ENCODE data around the gene S100A7A. TPM values are rescaled to one million over a fixed set of nuclear protein-coding genes. Genes with fewer than 3 reads are reported as not detected.
A peak's percentile ranks its signal among the peaks of the same experiment; 100 is the strongest.
"Not testable (repeated sequence)": the region's sequence is repeated elsewhere in the genome, so short reads cannot be mapped to it uniquely, and the experiment has no call there.

The S100A7A gene
- total RNA-seq, 2 donors from 2014 or later, result not detected

DNA sequence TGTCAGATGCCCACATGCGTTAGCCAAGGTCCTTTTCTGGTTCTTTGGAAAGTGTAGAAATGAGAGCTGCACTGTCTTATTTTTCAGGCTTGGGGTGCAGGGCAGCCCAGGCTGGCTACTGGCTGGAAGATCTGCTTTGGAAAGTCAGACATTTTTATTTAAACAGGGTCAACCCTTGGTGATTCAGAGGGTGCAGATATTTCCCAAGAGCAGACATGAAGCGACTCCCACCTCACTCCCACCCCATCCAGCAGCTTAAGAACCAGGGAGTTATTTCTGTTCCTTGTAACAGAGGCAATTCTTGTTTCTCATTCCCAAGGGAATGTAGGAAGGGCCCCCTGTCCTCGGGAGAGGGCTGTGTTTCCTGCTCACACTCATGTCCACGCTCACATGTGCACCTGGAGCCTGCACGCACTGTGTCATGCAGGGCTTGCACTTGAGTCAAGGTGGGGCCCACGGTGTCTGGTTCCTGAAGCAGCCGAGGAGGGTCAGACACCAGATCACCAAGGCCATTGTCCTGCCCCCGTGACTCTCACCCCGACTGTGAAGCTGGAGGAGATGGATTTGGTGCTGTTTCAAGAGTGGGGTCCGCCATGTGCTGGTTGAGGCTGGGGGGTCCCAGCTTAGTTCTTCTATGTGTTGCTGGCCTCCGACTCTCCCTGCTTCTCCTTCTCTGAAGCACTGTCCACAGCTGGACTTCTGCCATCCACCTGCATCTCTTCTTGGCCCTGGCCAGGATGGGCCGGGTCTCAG lies 992 bp downstream of the S100A7A start:
- intact Hi-C loops (cut with DNase I, micrococcal nuclease), result no loop called here
- DNase-seq (no peak), ATAC-seq (no peak)

GRCh38 chr1:153418758-153419435 lies 2.6 kb downstream of the S100A7A start:
- ATAC-seq; DNase-seq; intact Hi-C loops (cut with DNase I, micrococcal nuclease): not testable (repeated sequence)

GRCh38 chr1:153419436-153419793 lies 3.1 kb downstream of the S100A7A start:
- intact Hi-C loops (cut with DNase I, micrococcal nuclease); ATAC-seq; DNase-seq: not testable (repeated sequence)

- DNase-seq (no peak), ATAC-seq (no peak)
- intact Hi-C loops (cut with DNase I, micrococcal nuclease), result no loop called here
Observed at GRCh38 chr1:153420306-153420705, 4.0 kb downstream of the S100A7A start.

- peak; percentile 66 for ATAC-seq
- DNase-seq, result peak; percentile 33 to 81
- intact Hi-C loops (cut with DNase I, micrococcal nuclease), result no loop called here
Observed at GRCh38 chr1:153422450-153423068, 6.2 kb downstream of the S100A7A start.

- intact Hi-C loops (cut with DNase I, micrococcal nuclease), result no loop called here
- no peak for DNase-seq
- no peak for ATAC-seq
Observed at GRCh38 chr1:153426809-153427208, 10.5 kb downstream of the S100A7A start.

GRCh38 chr1:153428073-153428638 lies 11.8 kb downstream of the S100A7A start:
- DNase-seq, result no peak
- intact Hi-C loops (cut with DNase I, micrococcal nuclease), result no loop called here
- no peak for ATAC-seq

- intact Hi-C loops (cut with DNase I, micrococcal nuclease), result no loop called here
- ATAC-seq, result no peak
- no peak for DNase-seq
Observed at GRCh38 chr1:153428791-153429190, 12.5 kb downstream of the S100A7A start.

DNA sequence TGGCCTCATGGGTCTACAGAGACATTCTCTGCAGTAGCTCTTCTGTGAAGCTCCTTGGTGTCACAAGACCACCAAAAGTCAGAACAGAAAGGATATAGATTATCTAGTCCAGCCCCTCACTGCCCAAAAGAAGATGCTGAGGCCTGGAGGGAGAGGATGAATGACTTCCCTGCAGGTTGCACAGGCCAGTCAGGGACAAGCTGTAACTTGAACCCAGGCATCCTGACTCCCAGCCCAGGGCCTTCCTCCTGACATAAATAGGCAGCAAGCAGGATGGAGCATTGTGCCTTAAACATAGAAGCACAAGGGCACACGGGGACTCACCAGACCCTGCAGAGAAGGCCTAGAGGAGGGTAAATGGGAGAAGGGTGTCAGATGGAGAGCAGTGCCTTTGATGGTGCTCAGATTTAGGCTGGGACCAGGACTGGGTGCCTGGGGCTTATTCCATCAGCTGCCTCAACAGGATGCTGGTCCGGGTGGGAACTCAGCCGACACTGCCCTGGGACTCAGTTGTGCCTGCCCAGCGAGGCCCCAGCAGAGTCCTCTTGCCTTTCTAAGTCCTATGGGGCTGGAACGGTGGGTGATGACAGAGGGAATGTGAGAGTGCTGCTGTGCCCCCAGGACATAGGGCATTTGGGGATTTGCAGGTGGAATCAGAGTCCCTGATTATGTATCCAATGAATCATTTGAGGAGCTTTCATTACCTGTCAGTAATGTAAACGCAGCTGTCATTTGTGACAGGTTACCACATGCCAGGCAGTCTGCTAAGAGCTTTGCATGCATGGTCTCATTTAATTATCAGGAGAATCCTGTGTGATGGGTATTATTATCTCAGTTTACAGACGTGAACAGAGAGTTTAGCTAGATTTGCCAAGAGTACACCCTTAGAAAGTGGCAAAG lies 13.2 kb downstream of the S100A7A start:
- intact Hi-C loops (cut with DNase I, micrococcal nuclease), result no loop called here
- ATAC-seq, result no peak
- DNase-seq, result no peak

GRCh38 chr1:153430166-153430553 lies 13.8 kb downstream of the S100A7A start:
- DNase-seq (no peak), ATAC-seq (no peak)
- intact Hi-C loops (cut with DNase I, micrococcal nuclease), result no loop called here

- no peak for ATAC-seq
- intact Hi-C loops (cut with DNase I, micrococcal nuclease), result no loop called here
Observed at GRCh38 chr1:153430561-153430960, 14.2 kb downstream of the S100A7A start.

DNA sequence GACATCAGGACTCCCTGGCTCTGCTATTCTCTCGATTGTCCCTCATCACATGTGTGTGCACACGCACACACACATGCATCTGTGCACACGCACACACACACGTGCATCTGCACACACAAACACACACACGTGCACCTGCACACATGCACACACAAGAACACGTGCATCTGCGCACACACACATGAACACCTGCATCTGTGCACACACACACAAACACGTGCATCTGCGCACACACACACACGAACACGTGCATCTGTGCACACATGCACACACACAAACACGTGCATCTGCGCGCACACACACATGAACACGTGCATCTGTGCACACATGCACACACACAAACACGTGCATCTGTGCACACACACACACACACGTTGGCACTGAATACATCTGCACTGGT lies 14.7 kb downstream of the S100A7A start:
- intact Hi-C loops (cut with DNase I, micrococcal nuclease), result no loop called here
- no peak for DNase-seq
- ATAC-seq, result no peak

More at GRCh38 chr1:153430561-153430960, 14.2 kb downstream of the S100A7A start:
- no peak for DNase-seq

- intact Hi-C loops (cut with DNase I, micrococcal nuclease), result no loop called here
- ATAC-seq (no peak), DNase-seq (no peak)
Observed at GRCh38 chr1:153431427-153431826, 15.1 kb downstream of the S100A7A start.

- ATAC-seq (no peak), DNase-seq (no peak)
- intact Hi-C loops (cut with DNase I, micrococcal nuclease), result no loop called here
Observed at GRCh38 chr1:153431928-153432327, 15.6 kb downstream of the S100A7A start.

- ATAC-seq, result no peak
- intact Hi-C loops (cut with DNase I, micrococcal nuclease), result no loop called here
Observed at GRCh38 chr1:153432874-153433681, 16.8 kb downstream of the S100A7A start.

DNA sequence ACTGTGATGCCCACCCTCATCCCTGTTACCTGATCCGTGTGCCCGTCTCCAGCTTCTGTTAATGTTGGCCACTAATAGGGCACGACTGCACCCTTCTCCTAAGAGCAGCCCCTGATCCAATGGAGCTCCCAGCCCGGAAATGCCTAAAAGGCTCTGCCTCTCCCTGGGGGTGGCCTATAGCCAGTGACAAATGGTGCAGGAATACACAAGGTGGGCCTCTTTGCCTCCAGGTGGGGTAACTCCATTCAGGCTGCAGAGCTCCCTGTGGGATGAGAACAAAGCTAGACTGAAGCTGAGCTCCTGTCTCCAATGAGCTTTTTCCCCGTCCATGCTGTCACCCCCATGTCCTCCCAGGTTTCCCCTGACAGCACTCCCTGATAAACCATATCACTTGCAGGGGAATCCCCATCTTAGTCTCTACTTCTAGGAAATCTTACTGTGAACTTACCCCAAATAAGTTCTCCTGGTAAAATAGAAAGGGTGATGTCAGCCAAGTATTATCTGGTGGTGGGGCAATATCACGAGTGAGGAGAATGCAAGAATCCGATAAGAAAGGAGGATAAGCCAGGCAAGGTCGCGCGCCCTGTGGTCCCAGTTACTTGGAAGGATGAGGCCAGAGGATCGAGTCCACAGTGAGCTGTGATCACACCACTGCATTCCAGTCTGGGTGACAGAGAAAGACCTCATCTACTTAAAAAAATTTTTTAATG lies 18.6 kb downstream of the S100A7A start:
- ATAC-seq (no peak), DNase-seq (no peak)
- intact Hi-C loops (cut with DNase I, micrococcal nuclease), result no loop called here

More at GRCh38 chr1:153432874-153433681, 16.8 kb downstream of the S100A7A start:
- no peak for DNase-seq

DNA sequence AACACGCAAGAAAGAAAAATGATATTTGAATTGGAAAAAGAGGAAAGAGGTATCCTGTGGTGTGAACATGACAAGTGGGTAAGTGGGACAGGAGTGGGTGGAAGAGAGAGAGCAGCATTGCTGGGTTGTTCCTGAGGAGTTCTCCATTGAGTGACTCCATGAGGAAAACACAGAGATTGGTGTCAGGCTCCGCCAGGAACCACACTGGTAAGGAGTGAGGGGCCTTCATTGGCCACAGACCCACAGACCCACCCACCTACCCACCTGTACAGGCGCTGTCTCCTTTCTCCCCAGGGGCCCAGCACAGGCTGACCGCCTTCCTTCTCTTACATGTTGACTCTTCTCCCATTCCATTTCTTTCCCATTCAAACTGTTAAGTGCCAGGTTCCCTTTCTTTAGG lies 20.9 kb downstream of the S100A7A start:
- ATAC-seq, result no peak
- DNase-seq, result no peak
- intact Hi-C loops (cut with DNase I, micrococcal nuclease), result no loop called here
